Stimulated activated CD4-positive, alpha-beta T cell treated with anti-CD3 and anti-CD28 coated beads, TNF-alpha, amount 100 ng/mL, for 48 hours (primary cell): ENCODE results near the gene ST8SIA4.

Experiments used
- DNase-seq, 3 donors: peaks; one replicate each; pipeline ENCODE4 v3.0.0-alpha.2; 2020; ENCODE audit warnings: low read depth in 3 of 3

The ST8SIA4 gene

DNA sequence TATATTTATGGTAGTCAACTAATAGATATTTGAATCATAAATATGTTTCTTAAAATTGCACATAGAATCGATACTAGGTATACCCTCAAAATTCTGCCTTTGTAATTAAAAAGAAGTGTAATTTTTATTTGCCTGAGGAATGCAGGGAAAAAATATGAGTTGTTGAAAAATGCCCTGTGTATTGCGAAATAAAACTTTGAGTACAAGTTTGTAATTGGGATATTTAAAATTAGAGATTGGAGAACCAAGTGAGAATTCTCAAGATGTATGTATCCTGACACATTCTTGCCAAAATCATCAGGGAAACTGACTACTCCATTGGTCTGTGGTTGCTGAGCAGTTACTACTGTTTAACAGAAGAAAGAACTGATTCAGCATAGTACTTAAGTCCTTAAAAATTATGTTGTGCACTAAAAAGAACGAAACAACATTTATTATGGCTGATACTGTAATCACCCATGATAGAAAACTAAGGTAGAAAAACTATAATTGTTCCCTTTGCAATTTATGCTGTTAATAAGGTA lies 36.0 kb downstream of the ST8SIA4 start:
- DNase-seq: no peak

GRCh38 chr5:100864931-100865330 lies 38.2 kb downstream of the ST8SIA4 start:
- no peak for DNase-seq

DNA sequence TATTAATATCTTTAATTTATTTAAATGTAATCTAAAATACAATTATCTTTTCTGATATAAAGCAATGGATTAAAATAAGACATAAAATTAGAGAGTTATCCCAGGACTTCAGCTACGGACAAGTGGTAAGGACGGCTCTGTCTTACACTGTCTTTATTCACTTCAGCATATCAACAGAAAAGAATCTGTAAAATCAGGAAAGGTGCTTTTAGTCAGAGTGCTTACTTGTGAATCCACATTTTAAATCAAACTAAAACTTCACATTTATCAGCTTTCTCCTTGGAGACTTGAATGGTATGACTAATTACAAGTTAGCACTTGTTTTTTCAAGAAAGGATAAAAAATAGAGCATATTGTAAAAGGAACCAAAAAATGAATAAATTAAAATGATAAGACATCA lies 39.3 kb downstream of the ST8SIA4 start:
- DNase-seq: no peak

GRCh38 chr5:100861148-100861547 lies 41.9 kb downstream of the ST8SIA4 start:
- no peak for DNase-seq

GRCh38 chr5:100860407-100860806 lies 42.7 kb downstream of the ST8SIA4 start:
- no peak for DNase-seq

- DNase-seq: no peak
These were observed 44.0 kb downstream of the ST8SIA4 start for GRCh38 chr5:100858987-100859545.

DNA sequence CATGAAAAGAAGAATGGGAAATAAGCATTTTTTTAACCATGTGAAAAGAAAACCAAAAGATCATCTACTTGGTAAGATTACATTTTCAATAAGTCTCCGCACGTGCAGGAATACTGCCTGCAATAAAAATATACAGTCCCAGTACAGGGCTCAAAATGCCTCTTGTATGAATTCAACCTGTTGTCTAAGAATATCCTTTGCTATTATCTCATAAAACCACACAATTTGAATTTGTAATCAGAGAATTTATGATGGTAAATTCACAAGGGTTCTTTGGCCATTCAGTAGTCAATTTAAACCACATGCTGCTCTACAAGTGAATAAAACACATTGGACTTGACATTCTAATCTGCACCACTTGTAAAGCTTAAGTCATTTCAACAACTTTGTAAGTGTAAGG lies 46.6 kb downstream of the ST8SIA4 start:
- DNase-seq: no peak

GRCh38 chr5:100855937-100856430 lies 47.1 kb downstream of the ST8SIA4 start:
- DNase-seq: no peak

DNA sequence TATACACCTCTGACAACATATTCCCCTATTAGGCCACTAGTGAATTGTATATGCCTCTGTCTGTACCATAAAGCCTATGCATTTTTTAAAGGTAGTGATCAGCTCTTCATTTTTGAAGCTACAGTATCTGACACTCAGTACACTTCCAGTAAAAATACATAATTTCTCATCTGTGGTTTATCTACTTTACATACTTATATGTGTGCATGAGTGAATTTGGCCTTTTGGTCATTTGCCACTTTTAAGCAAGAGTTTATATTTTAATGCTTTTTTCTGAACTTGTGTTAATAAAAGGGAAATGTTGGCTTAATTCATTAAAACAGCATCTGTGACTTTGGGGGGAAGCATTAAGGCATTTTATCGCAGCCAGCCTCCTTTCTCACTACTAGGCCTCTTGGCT lies 47.8 kb downstream of the ST8SIA4 start:
- no peak for DNase-seq

DNA sequence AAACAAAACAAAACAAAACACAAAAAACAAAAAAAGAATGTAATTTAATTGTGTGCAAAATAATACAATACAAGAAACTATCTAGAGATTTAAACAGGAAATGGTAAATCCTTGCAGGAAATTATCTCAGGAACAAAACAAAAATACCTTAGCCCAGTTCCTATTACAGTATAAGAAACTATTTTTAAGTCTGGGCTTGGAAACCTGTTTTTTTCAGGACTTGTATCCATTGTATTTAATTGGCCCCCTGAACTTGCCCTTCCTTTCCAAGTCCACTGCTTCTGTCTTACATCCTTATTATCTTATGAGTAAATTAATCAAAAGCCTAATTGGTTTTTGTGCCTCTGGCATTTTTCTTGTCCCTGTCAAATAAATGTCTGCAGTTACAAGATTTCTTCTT lies 48.5 kb downstream of the ST8SIA4 start:
- no peak for DNase-seq

DNA sequence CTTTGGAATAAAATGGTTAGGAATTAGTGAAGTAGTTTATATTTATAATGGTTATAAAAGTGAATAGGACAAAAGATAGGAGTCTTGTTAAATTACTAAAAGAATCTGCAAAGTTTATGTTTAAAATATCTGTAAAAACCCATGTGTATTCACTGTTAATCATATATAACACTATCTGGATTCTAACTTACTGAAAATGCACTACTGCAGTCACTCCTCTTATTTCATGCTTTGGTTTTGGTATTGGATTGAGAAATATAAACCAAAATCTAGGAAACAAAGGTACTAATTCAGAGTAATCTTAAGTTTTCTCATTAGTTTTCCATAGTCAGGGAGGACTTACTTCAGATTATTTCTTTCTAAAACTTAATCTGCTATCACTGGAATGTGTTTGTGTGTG lies 49.5 kb downstream of the ST8SIA4 start:
- no peak for DNase-seq

- no peak for DNase-seq
These were observed 50.1 kb downstream of the ST8SIA4 start for GRCh38 chr5:100852988-100853449.

GRCh38 chr5:100852051-100852450 lies 51.0 kb downstream of the ST8SIA4 start:
- DNase-seq: no peak

GRCh38 chr5:100846772-100847171 lies 56.3 kb downstream of the ST8SIA4 start:
- no peak for DNase-seq

GRCh38 chr5:100842080-100842479 lies 61.0 kb downstream of the ST8SIA4 start:
- no peak for DNase-seq

DNA sequence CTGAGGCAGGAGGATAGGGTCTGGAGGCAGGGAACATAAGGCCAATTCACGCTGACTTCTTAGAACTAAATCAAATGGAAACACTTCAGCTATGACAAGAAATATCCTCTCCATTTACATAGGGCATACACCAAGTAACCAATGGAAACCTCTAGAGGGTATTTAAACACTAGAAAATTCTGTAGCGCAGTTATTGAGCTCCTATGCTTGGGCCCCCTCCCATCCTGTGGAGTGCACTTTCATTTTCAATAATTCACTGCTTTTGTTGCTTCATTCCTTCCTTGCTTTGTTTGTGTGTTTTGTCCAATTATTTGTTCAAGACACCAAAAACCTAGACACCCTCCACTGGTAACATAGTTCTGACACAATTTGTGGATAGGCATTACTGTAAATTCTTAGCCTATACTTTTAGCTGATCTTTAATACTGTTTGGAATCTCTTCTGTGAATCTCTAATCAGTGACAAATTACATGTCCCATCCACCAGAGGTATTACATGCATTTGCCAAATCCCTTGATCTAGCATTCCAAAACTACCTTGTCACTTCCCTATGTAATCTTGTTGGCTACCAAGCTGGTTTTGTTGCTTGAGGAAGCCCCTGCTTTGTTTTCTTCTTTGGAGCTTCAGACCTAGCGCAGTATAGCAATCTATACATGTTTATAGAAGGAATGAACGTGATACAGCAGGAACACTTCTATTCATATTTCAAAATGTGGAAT lies 61.6 kb downstream of the ST8SIA4 start:
- no peak for DNase-seq

DNA sequence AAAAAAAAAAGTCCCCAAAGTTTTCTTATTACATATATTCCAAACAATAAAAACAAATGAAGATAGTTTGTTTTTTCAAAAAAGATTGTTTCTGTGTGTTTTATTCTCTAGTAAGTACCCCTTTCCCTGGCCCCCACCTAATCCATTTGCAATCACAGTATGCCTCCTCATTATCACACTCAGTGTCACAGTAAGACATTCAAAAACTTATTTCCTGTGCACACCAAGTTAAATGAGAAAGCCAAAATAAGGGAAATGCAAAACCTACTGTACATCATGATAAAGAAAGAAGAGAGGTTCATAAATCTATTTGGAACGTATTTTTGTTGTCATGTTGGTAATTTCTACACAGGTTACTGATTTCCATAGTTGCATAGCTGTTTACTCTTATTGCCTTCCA lies 62.3 kb downstream of the ST8SIA4 start:
- DNase-seq: no peak

DNA sequence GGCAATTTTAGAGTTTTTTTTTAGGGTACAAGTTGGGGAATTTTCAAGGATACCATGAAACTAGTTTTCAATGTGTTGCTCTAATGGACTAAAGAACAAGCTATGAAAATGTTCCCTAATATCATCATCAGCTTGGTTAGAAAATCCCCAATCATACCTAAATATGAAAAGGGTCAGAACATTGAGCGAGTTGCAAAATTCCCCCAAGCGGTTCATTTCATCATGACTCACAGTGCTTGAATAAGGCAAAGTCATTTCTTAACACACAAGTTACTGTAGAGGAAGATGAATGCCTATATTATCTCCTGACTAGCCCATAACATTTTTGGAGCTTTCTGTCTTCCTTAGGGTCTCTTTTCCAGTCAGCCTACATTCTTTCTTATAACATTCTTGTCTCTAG lies 62.7 kb downstream of the ST8SIA4 start:
- DNase-seq: no peak

GRCh38 chr5:100838048-100838473 lies 65.0 kb downstream of the ST8SIA4 start:
- no peak for DNase-seq

DNA sequence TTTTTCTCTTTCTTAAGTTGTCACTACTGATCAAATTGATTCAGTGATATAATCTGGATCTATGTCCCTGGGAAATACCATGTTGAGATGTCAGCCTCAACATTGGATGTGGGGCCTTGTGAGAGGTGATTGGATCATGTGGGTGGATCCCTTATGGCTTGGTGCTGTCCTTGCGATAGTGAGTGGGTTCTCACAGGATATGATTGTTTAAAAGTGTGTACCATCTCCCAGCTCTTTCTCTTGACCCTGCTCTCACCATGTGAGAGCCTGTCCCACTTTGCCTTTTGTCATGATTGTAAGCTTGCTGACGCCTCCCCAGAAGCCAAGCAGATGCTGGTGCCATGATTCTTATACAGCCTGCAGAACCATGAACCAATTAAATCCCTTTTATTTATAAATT lies 68.6 kb downstream of the ST8SIA4 start:
- no peak for DNase-seq

- DNase-seq: no peak
These were observed 70.5 kb downstream of the ST8SIA4 start for GRCh38 chr5:100832252-100833230.

DNA sequence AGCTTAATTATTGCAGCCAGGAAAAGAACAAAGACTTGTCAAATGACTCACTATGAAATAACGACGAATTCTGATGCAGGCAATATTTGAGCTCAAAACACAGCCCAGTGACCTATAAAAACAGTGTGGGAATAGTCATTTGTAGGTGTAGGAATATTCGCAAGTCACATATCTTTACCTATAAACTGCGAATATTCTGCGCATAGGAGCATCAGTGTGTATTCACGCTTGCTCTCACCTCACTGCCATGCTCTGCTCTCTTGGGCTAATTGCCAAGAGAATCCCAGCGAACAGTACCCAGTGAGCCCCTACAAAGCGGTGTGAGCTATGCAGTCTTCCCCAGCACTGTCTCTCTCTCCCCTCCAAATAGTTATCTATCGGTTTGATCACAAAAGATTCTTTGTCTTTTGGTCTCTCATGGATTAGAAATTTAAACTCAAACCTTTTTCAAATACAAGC lies 74.2 kb downstream of the ST8SIA4 start:
- no peak for DNase-seq
